Nephron (organoid): ENCODE results near the gene LINGO3.

Experiments used
- H3K27ac Mint-ChIP-seq, 3 experiments: 2 replicates each; pipeline ENCODE4 v1.8.0; 2020; ENCODE audit warnings: mixed read lengths in 3 of 3, mild to moderate bottlenecking in 2 of 3, moderate library complexity in 1 of 3
- H3K27me3 Mint-ChIP-seq: 2 replicates; pipeline ENCODE4 v1.8.0; 2021; ENCODE audit warnings: low read depth, mild to moderate bottlenecking, moderate library complexity, mixed read lengths
- H3K36me3 Mint-ChIP-seq: 2 replicates; pipeline ENCODE4 v1.8.0; 2020; ENCODE audit warnings: low read depth, mixed read lengths
- H3K4me1 Mint-ChIP-seq: 2 replicates; pipeline ENCODE4 v1.8.0; 2020; ENCODE audit warnings: mixed read lengths
- H3K4me3 Mint-ChIP-seq, 3 experiments: 2 replicates each; pipeline ENCODE4 v1.8.0; 2020; ENCODE audit warnings: mild to moderate bottlenecking in 3 of 3, mixed read lengths in 3 of 3, moderate library complexity in 2 of 3
- H3K9me3 Mint-ChIP-seq: 2 replicates; pipeline ENCODE4 v1.8.0; 2020; ENCODE audit warnings: mixed read lengths
- TF ChIP-seq, protein P1 (sequence below), 3 experiments: fragments of 200-600 bp; sonication (generic); IDR thresholded peaks; one replicate each; pipeline ENCODE4 v1.5.0; 2021; ENCODE audit warnings: antibody characterized with exemption in 3 of 3; ENCODE audit not compliant: unreplicated experiment in 3 of 3

Gene LINGO3

DNA sequence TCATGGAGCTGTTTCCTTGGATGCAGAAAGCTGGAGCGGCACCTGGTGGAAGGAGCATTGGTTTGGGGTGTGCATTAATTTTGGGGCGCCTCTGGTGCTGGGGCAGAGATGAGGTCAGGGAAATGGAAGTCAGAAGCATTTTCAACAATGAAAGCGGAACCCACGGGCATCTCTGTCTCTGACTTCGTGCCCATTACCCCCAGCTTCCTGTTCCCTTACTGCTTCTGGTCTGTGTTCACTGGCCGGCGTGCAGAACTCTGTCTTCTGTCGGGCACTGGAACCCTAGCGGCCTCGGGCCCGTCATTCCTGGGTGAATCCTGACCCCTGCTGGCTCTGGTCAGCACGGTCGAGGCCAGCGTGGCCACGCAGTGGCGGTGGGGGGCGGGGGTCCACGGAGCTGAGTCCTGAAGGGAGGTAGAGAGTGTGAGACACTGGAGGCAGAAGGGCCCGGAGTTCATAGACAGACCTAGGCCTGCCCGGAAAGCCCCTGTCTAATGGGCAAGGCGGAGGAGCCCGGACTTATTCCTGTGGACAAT, 7.9 kb upstream of the LINGO3 start:
- H3K4me1 Mint-ChIP-seq, result no peaks in the 10 kb centered on the region
- H3K9me3 Mint-ChIP-seq, result peaks cover 10% of the 10 kb centered on the region
- H3K36me3 Mint-ChIP-seq, result peaks cover 6% of the 10 kb centered on the region
- peak overlapping the region in 1 of 3 experiments; percentile 34 for H3K4me3 Mint-ChIP-seq
- TF ChIP-seq, protein P1, sequence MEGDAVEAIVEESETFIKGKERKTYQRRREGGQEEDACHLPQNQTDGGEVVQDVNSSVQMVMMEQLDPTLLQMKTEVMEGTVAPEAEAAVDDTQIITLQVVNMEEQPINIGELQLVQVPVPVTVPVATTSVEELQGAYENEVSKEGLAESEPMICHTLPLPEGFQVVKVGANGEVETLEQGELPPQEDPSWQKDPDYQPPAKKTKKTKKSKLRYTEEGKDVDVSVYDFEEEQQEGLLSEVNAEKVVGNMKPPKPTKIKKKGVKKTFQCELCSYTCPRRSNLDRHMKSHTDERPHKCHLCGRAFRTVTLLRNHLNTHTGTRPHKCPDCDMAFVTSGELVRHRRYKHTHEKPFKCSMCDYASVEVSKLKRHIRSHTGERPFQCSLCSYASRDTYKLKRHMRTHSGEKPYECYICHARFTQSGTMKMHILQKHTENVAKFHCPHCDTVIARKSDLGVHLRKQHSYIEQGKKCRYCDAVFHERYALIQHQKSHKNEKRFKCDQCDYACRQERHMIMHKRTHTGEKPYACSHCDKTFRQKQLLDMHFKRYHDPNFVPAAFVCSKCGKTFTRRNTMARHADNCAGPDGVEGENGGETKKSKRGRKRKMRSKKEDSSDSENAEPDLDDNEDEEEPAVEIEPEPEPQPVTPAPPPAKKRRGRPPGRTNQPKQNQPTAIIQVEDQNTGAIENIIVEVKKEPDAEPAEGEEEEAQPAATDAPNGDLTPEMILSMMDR (IDR thresholded peaks at IDR 0.05; ENCODE audit: unreplicated experiment in 3 of 3), result peak; percentile 46 to 67 (median 52)
- H3K27me3 Mint-ChIP-seq, result peaks cover 9% of the 10 kb centered on the region
- H3K27ac Mint-ChIP-seq, result no peak overlapping the region

DNA sequence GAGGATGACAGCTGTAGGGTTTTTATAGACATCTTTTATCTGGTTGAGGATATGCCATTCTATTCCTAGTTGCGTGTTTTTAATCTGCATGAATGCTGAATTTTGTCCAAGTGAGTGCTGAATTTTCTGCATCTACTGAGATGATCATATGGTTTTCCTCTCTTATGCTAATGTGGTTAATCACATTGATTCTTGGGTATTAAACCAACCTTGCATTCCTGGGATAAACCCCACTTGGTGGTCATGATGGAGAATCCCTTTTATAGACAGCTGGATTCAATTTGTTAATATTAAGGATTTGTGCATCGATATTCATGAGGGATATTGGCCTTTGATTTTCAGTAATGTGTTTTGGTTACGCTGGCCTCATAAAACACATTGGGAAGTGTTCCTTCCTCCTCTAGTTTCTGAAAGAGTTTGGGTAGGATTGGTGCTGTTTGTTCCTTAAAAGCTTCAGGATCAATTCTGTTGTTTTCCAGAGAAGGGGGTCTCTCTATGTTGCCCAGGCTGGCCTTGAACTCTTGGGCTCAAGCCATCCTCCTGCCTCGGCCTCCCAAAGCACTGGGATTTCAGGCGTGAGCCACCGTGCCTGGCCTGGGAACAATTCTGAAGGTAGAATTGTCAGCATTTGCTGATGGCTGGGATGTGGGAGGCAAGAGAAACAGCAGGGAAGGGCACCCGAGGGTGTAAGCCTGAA, 7.3 kb upstream of the LINGO3 start:
- TF ChIP-seq, protein P1 (IDR thresholded peaks at IDR 0.05; ENCODE audit: unreplicated experiment in 3 of 3), result no peak
- no peak overlapping the region for H3K4me3 Mint-ChIP-seq
- H3K27me3 Mint-ChIP-seq, result peaks cover 10% of the 10 kb centered on the region
- H3K4me1 Mint-ChIP-seq, result no peaks in the 10 kb centered on the region
- peaks cover 6% of the 10 kb centered on the region for H3K36me3 Mint-ChIP-seq
- H3K9me3 Mint-ChIP-seq, result peaks cover 10% of the 10 kb centered on the region
- H3K27ac Mint-ChIP-seq, result no peak overlapping the region

DNA sequence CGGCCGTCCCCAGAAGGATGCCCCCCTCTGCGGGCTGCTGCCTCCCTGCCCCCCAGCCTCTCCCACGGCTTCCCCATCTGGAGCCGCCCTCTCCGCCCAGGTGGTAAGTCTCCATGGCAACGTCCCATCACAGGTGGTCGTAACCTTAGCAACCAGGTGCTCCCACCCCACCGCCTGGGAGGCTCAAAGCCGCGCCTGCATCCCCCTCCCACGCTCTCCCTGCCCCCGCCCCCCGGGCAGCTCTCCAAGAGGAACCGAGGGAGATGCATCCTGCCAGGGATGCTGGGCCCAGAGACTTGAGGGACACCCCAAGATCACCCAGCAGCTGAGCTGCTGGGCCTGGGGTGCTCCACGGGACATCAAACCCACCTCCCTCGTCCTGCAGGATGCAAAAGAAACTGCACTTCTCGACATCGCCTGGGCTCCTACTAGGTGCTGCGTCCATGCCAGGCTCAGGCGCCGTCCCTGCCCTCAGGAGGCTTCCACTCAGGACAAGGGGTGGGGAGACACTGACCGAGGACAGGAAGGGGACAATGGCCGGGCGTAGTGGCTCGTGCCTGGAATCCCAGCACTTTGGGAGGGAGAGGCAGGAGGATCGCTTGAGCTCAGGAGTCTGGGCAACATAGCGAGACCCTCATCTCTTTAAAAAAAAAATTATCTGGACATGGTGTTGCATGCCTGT, 5.0 kb upstream of the LINGO3 start:
- no peak overlapping the region for H3K4me3 Mint-ChIP-seq
- TF ChIP-seq, protein P1 (IDR thresholded peaks at IDR 0.05; ENCODE audit: unreplicated experiment in 3 of 3), result no peak
- H3K27me3 Mint-ChIP-seq, result peaks cover 30% of the 10 kb centered on the region

DNA sequence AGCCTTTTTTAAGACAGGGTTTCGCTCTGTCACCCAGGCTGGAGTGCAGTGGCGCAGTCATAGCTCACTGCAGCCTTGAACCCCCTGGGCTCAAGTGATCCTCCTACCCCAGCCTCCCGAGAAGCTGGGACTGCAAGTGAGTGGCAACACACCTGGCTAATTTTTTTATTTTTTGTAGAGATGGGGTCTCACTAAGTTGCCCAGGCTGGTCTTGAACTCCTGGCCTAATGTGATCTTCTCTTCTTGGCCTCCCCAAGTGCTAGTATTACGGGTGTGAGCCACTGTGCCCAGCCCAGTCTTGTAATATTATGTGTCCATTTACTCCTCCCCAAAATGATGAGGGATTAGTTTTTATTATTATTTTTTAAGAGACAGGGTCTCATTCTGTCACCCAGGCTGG, 3.1 kb upstream of the LINGO3 start:
- Mint-ChIP-seq H3K9me3 (peaks cover 10% of the 10 kb centered on the region), H3K4me3 (no peak overlapping the region), H3K4me1 (no peaks in the 10 kb centered on the region), H3K36me3 (peaks cover 6% of the 10 kb centered on the region), H3K27ac (no peak overlapping the region), H3K27me3 (peaks cover 41% of the 10 kb centered on the region)
- TF ChIP-seq, protein P1 (IDR thresholded peaks at IDR 0.05; ENCODE audit: unreplicated experiment in 3 of 3), result no peak

More for the DNA sequence above, 5.0 kb upstream of the LINGO3 start:
- peaks cover 6% of the 10 kb centered on the region for H3K36me3 Mint-ChIP-seq
- peaks cover 10% of the 10 kb centered on the region for H3K9me3 Mint-ChIP-seq
- no peaks in the 10 kb centered on the region for H3K4me1 Mint-ChIP-seq
- no peak overlapping the region for H3K27ac Mint-ChIP-seq

DNA sequence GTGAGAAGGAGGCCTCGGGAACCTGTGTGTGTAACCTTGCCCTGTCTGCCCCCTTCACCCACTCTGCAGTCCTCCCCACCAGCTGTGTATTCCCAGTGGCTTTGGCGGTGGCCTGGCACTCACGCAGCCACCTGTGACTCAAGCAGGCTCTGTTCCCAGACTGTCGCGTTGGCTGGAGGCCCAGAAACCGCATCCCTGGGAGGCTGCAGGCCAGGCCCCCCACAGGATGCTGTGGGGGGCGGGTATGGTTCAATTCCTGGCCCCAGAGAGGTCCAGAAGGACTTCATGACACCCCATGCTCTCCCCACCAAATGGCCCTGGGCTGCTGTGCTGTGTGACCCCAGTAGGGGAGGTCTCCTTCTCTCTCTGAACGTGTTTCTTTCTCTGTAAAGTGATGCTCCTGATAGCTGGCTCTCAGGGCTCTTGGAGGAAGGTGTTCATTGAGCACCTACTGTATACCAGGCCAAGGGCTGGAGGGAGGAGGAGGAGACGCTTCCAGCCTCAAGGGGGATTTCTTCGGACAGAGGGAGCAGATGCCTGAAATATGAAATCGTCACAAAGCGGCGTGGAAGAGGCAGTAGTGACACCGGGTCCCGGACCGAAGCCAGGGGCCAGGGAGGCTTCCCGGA, 1.9 kb upstream of the LINGO3 start:
- TF ChIP-seq, protein P1 (IDR thresholded peaks at IDR 0.05; ENCODE audit: unreplicated experiment in 3 of 3), result no peak
- Mint-ChIP-seq H3K9me3 (peaks cover 4% of the 10 kb centered on the region), H3K27ac (no peak overlapping the region), H3K36me3 (peaks cover 3% of the 10 kb centered on the region), H3K4me3 (peak overlapping the region in 2 of 3 experiments; percentile 10 to 77), H3K4me1 (no peaks in the 10 kb centered on the region), H3K27me3 (peaks cover 49% of the 10 kb centered on the region)
